PFSK-1 (cell line): Measurements from ENCODE around the gene LSP1.

Experiments
- FOXP2 ChIP-seq: optimal IDR thresholded peaks from 2 replicates; pipeline ENCODE3; 2011; ENCODE audit warnings: borderline replicate concordance, control low read depth, inconsistent platforms; ENCODE audit not compliant: insufficient read depth; ENCODE audit errors: extremely low read length, extremely low read depth
- POLR2AphosphoS5 ChIP-seq: IDR thresholded peaks from 2 replicates; pipeline ENCODE4 v1.6.1; 2012; ENCODE audit warnings: low read depth, mild to moderate bottlenecking, control low read depth, low read length, moderate library complexity
- REST ChIP-seq, 2 experiments: IDR thresholded peaks; 2 replicates each; pipeline versions ENCODE4 v1.6.1 to v1.8.0; 2011 to 2012; ENCODE audit warnings: low read depth in 2 of 2, low read length in 2 of 2, control low read depth in 1 of 2, inconsistent platforms in 1 of 2, mild to moderate bottlenecking in 1 of 2, moderate library complexity in 1 of 2; ENCODE audit not compliant: insufficient read depth in 1 of 2
- SIN3A ChIP-seq: IDR thresholded peaks from 2 replicates; pipeline ENCODE4 v1.6.1; 2012; ENCODE audit warnings: mild to moderate bottlenecking, low read length, moderate library complexity, borderline replicate concordance; ENCODE audit not compliant: insufficient read depth
- TAF1 ChIP-seq: IDR thresholded peaks from 2 replicates; pipeline ENCODE4 v1.6.1; 2012; ENCODE audit warnings: low read length, control low read depth, borderline replicate concordance; ENCODE audit not compliant: insufficient read depth

LSP1 gene

GRCh38 chr11:1837171-1838076 lies 15.5 kb upstream of the LSP1 start:
- no peak for TF ChIP-seq SIN3A
- no peak for TF ChIP-seq FOXP2
- no peak for TF ChIP-seq POLR2AphosphoS5
- no peak for TF ChIP-seq REST (IDR thresholded peaks at IDR 0.05; ENCODE audit: insufficient read depth in 1 of 2, low read depth in 2 of 2, low read length in 2 of 2)
- TF ChIP-seq TAF1: no peak

GRCh38 chr11:1838077-1838425 lies 14.8 kb upstream of the LSP1 start:
- no peak for TF ChIP-seq POLR2AphosphoS5
- no peak for TF ChIP-seq SIN3A
- TF ChIP-seq TAF1: no peak
- TF ChIP-seq FOXP2: no peak
- no peak for TF ChIP-seq REST (IDR thresholded peaks at IDR 0.05; ENCODE audit: insufficient read depth in 1 of 2, low read depth in 2 of 2, low read length in 2 of 2)

GRCh38 chr11:1838426-1839144 lies 14.3 kb upstream of the LSP1 start, which contains the start of gene TNNI2:
TSS of gene TNNI2 (plus strand) at chr11:1838981. CDS start at chr11:1839697, 716 bp downstream.
- TF ChIP-seq SIN3A (no peak), FOXP2 (no peak), TAF1 (no peak), REST (IDR thresholded peaks at IDR 0.05; ENCODE audit: insufficient read depth in 1 of 2, low read depth in 2 of 2, low read length in 2 of 2) (no peak), POLR2AphosphoS5 (no peak)

GRCh38 chr11:1839204-1839923 lies 13.5 kb upstream of the LSP1 start:
- no peak for TF ChIP-seq TAF1
- no peak for TF ChIP-seq POLR2AphosphoS5
- TF ChIP-seq FOXP2: no peak
- TF ChIP-seq SIN3A: no peak
- no peak for TF ChIP-seq REST (IDR thresholded peaks at IDR 0.05; ENCODE audit: insufficient read depth in 1 of 2, low read depth in 2 of 2, low read length in 2 of 2)
